Calu3 (cell line): ENCODE results near the gene UST. TPM values are rescaled to one million over a fixed set of nuclear protein-coding genes. Genes with fewer than 3 reads are reported as not detected.

ENCODE experiments used
- BruUV-seq: library from RNA; stranded (reverse); fragments of 400-500 nt; replicated peaks from 2 replicates; lab custom pipeline; 2021; lab: Mats Ljungman, UMichigan
- CTCF ChIA-PET: fragments of 300-600 bp; sonication (Branson Sonifier 250); formaldehyde crosslinking; loops from one replicate; lab custom pipeline; 2022; ENCODE audit warnings: antibody characterized with exemption; lab: Charles Lee
- DNase-seq: peaks from one replicate; pipeline ENCODE4 v3.0.0; 2022
- H3K27ac Mint-ChIP-seq: one replicate; pipeline ENCODE4 v1.8.0; 2022; ENCODE audit warnings: mixed read lengths; ENCODE audit not compliant: unreplicated experiment
- H3K27me3 Mint-ChIP-seq: one replicate; pipeline ENCODE4 v1.8.0; 2022; ENCODE audit warnings: mixed read lengths; ENCODE audit not compliant: unreplicated experiment
- H3K36me3 Mint-ChIP-seq: one replicate; pipeline ENCODE4 v1.8.0; 2022; ENCODE audit warnings: mild to moderate bottlenecking, moderate library complexity, mixed read lengths; ENCODE audit not compliant: insufficient read depth, unreplicated experiment
- H3K4me1 Mint-ChIP-seq: one replicate; pipeline ENCODE4 v1.8.0; 2022; ENCODE audit warnings: mild to moderate bottlenecking, low read depth, mixed read lengths; ENCODE audit not compliant: unreplicated experiment
- H3K4me3 Mint-ChIP-seq: one replicate; pipeline ENCODE4 v1.8.0; 2022; ENCODE audit warnings: mild to moderate bottlenecking, low read depth, moderate library complexity, mixed read lengths; ENCODE audit not compliant: unreplicated experiment
- H3K9me3 Mint-ChIP-seq: one replicate; pipeline ENCODE4 v1.8.0; 2022; ENCODE audit warnings: low read depth, mixed read lengths; ENCODE audit not compliant: unreplicated experiment
- intact Hi-C: fragments of 100-400 bp; cut with micrococcal nuclease; formaldehyde crosslinking; loops from one replicate; pipeline ENCODE4 v1.10.0; 2022; ENCODE audit not compliant: unreplicated experiment
- total RNA-seq: library from RNA; stranded (reverse); gene quantifications from 2 replicates; pipeline ENCODE4 v1.2.3, GENCODE V29; 2022
- TF ChIP-seq, protein P1 (sequence below): fragments of 200-600 bp; IDR thresholded peaks from one replicate; pipeline ENCODE4 v1.8.0; 2022; ENCODE audit warnings: antibody characterized with exemption; ENCODE audit not compliant: unreplicated experiment

Gene UST
- total RNA-seq, 1 experiment from 2014 or later: 2.4 TPM

DNA sequence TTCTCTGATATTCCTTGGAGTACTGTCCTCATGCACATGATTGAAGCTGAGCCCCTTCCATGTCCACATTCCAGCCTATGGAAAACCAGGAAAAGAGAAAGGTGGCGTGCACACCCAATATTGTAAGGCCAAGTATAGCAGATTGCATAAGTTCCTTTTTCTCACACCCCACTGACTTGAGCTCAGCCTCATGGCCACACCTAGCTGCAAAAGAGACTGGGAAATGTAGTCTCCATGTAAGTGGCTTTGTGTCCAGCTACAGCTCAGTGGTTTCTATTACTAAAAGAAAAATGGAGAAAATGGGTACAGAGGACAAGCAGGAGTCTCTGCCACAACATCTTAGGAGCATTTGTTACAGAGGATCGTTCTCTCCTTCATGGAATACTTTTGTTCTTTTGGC lies 10.8 kb upstream of the UST start:
- TF ChIP-seq, protein P1, sequence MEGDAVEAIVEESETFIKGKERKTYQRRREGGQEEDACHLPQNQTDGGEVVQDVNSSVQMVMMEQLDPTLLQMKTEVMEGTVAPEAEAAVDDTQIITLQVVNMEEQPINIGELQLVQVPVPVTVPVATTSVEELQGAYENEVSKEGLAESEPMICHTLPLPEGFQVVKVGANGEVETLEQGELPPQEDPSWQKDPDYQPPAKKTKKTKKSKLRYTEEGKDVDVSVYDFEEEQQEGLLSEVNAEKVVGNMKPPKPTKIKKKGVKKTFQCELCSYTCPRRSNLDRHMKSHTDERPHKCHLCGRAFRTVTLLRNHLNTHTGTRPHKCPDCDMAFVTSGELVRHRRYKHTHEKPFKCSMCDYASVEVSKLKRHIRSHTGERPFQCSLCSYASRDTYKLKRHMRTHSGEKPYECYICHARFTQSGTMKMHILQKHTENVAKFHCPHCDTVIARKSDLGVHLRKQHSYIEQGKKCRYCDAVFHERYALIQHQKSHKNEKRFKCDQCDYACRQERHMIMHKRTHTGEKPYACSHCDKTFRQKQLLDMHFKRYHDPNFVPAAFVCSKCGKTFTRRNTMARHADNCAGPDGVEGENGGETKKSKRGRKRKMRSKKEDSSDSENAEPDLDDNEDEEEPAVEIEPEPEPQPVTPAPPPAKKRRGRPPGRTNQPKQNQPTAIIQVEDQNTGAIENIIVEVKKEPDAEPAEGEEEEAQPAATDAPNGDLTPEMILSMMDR: no peak
- Mint-ChIP-seq H3K36me3 (no peaks in the 10 kb centered on the region), H3K4me3 (no peak overlapping the region), H3K9me3 (peaks cover 4% of the 10 kb centered on the region), H3K27me3 (no peaks in the 10 kb centered on the region), H3K27ac (no peak overlapping the region), H3K4me1 (no peaks in the 10 kb centered on the region)
- BruUV-seq: no TSS peak
- intact Hi-C loops: no loop called here
- CTCF ChIA-PET: no interaction called here
- no peak for DNase-seq

DNA sequence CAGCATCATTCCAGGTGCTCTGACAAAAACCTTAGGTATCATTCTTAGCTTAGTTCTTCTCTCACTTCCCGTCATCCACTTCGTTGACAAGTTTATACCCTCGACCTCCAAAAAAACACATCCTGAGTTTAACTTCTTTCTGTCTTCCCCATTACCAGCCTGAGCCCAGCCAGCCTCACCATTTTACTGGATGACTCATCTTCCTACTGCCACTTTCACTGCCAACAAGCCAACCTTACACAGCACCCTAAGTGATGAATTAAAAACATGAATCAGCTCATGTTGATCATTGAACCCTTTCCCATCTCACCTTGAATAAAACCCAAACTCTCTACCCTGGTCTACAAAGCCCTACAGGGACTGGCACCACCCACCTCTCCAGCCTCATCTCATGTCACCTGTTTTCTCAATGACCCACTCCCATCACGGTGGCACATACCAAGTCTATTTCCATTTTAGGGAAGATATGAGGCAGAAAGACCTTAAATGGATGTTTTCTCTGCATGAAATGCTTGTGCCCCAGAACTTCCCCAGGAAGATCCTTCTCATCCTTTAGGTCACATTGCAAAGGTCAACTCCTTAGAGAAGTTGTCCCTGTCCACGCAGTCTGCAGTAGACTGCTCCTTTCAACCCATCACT lies 9.9 kb upstream of the UST start:
- Mint-ChIP-seq H3K9me3 (peaks cover 4% of the 10 kb centered on the region), H3K27me3 (no peaks in the 10 kb centered on the region), H3K36me3 (no peaks in the 10 kb centered on the region), H3K4me1 (no peaks in the 10 kb centered on the region), H3K27ac (no peak overlapping the region), H3K4me3 (no peak overlapping the region)
- intact Hi-C loops: no loop called here
- CTCF ChIA-PET: no interaction called here
- no TSS peak for BruUV-seq
- TF ChIP-seq, protein P1: no peak
- DNase-seq: no peak

DNA sequence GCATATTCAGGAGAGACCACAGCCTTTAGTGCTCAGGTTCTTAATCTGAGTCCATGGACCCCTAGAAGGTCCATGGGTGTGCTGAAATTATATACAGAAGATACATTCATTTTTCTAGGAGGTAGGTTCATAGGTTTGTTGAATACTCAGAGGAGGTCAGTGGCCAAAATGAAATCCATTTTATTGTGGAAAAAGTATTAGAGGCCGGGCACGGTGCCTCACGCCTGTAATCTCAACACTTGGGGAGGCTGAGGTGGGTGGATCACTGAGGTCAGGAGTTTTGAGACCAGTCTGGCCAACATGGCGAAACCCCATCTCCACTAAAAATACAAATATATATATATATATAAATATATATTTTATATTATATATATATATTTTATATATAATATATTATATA lies 9.0 kb upstream of the UST start:
- TF ChIP-seq, protein P1: no peak
- no peak for DNase-seq
- Mint-ChIP-seq H3K27ac (no peak overlapping the region), H3K4me1 (no peaks in the 10 kb centered on the region), H3K4me3 (no peak overlapping the region), H3K27me3 (no peaks in the 10 kb centered on the region), H3K9me3 (peaks cover 4% of the 10 kb centered on the region), H3K36me3 (no peaks in the 10 kb centered on the region)
- no TSS peak for BruUV-seq
- CTCF ChIA-PET: no interaction called here
- intact Hi-C loops: no loop called here

DNA sequence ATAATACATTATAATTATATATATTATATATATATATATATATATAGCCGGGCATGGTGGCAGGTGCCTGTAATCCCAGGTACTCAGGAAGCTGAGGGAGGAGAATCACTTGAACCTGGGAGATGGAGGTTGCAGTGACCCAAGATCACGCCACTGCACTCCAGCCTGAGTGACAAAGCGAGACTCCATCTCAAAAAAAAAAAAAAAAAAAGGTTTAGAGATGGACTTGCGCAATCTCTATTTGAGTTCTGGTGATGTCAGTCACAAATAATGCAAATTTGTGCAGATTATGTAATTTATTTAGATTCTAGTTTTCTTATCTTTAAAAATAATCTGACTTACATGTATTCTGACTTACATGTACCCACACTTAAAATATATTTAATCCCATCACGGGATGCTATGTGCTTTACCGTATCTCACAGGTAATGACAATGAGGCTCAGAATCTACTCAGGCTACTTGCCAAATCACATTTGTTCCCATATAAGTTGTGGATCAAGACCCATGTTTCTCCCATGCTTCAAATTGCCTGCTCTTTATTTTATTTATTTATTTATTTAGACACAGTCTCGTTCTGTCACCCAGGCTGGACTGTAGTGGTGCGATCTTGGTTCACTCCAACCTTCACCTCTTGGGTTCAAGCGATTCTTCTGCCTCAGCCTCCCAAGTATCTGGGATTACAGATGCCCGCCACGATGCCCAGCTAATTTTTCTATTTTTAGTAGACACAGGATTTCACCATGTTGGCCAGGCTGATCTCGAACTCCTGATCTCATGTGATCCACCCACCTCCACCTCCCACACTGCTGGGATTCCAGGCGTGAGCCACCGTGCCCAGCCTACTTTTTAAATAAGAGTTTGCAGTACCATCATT lies 7.6 kb upstream of the UST start:
- no peak for DNase-seq
- TF ChIP-seq, protein P1: no peak
- Mint-ChIP-seq H3K36me3 (no peaks in the 10 kb centered on the region), H3K4me3 (no peak overlapping the region), H3K27me3 (no peaks in the 10 kb centered on the region), H3K9me3 (peaks cover 4% of the 10 kb centered on the region), H3K27ac (no peak overlapping the region), H3K4me1 (peaks cover 12% of the 10 kb centered on the region)
- intact Hi-C loops: no loop called here
- BruUV-seq: no TSS peak
- CTCF ChIA-PET: no interaction called here
